Smooth muscle cell of the brain vasculature (primary cell): ENCODE measurements around the gene SMS.

ENCODE experiments used
- DNase-seq: peaks from one replicate; pipeline ENCODE4 v3.0.0-alpha.2; 2012; ENCODE audit warnings: low read depth, low spot score

Gene SMS

GRCh38 chrX:21940356-21940829, at the start of gene SMS:
Gene SMS (plus strand): TSS chrX:21940709. CDS start chrX:21940825, 116 bp downstream.
- no peak for DNase-seq

- no peak for DNase-seq
These were observed 35.2 kb upstream of the SMS start for GRCh38 chrX:21905313-21905712.

- DNase-seq, result no peak
These were observed 34.6 kb upstream of the SMS start for GRCh38 chrX:21905953-21906352.

- no peak for DNase-seq
These were observed 33.2 kb upstream of the SMS start for GRCh38 chrX:21907260-21907659.

- no peak for DNase-seq
These were observed 29.0 kb upstream of the SMS start for GRCh38 chrX:21911481-21911880.

GRCh38 chrX:21912220-21912619, 28.3 kb upstream of the SMS start:
- DNase-seq, result no peak

GRCh38 chrX:21912989-21913388, 27.5 kb upstream of the SMS start:
- DNase-seq, result no peak

GRCh38 chrX:21926116-21926515, 14.4 kb upstream of the SMS start:
- no peak for DNase-seq

- DNase-seq, result no peak
These were observed 13.8 kb upstream of the SMS start for GRCh38 chrX:21926527-21927278.

GRCh38 chrX:21929209-21929608, 11.3 kb upstream of the SMS start:
- no peak for DNase-seq

- no peak for DNase-seq
These were observed 9.5 kb upstream of the SMS start for GRCh38 chrX:21930986-21931385.

- no peak for DNase-seq
These were observed 8.1 kb upstream of the SMS start for GRCh38 chrX:21932292-21933002.

- no peak for DNase-seq
These were observed 7.4 kb upstream of the SMS start for GRCh38 chrX:21933077-21933476.

- no peak for DNase-seq
These were observed 6.1 kb upstream of the SMS start for GRCh38 chrX:21934414-21934813.

GRCh38 chrX:21939906-21940305, 603 bp upstream of the SMS start:
- no peak for DNase-seq

GRCh38 chrX:21943460-21944135, 3.1 kb downstream of the SMS start:
- no peak for DNase-seq

- no peak for DNase-seq
These were observed 3.7 kb downstream of the SMS start for GRCh38 chrX:21944136-21944615.

GRCh38 chrX:21946925-21947641, 6.6 kb downstream of the SMS start:
- DNase-seq, result no peak

GRCh38 chrX:21947671-21948070, 7.2 kb downstream of the SMS start:
- no peak for DNase-seq

GRCh38 chrX:21948897-21949578, 8.5 kb downstream of the SMS start:
- no peak for DNase-seq

- DNase-seq, result no peak
These were observed 9.2 kb downstream of the SMS start for GRCh38 chrX:21949689-21950088.
